ES-I3 (cell line): ENCODE results near the gene TBX4.

Experiments used
- H3K36me3 ChIP-seq: 2 replicates; pipeline ENCODE4 v1.6.1; 2013; ENCODE audit warnings: mild to moderate bottlenecking, low read length, control low read depth, moderate library complexity; ENCODE audit not compliant: insufficient read depth
- H3K4me1 ChIP-seq: 2 replicates; pipeline ENCODE4 v1.6.1; 2013; ENCODE audit warnings: mild to moderate bottlenecking, control low read depth, low read length; ENCODE audit not compliant: insufficient read depth
- H3K9ac ChIP-seq: 2 replicates; pipeline ENCODE4 v1.6.1; 2013; ENCODE audit warnings: low read depth, mild to moderate bottlenecking, low read length, moderate library complexity
- H3K9me3 ChIP-seq: 2 replicates; pipeline ENCODE4 v1.6.1; 2013; ENCODE audit warnings: mild to moderate bottlenecking, low read length, moderate library complexity; ENCODE audit not compliant: control insufficient read depth, insufficient read depth

Gene TBX4

GRCh38 chr17:61468263-61468907, 16.2 kb downstream of the TBX4 start:
- H3K4me1 ChIP-seq: peaks cover 8% of the 10 kb centered on the region; the same call in 1 of the 2 replicates
- no peaks in the 10 kb centered on the region for H3K36me3 ChIP-seq
- no peak overlapping the region for H3K9ac ChIP-seq
- no peaks in the 10 kb centered on the region for H3K9me3 ChIP-seq

DNA sequence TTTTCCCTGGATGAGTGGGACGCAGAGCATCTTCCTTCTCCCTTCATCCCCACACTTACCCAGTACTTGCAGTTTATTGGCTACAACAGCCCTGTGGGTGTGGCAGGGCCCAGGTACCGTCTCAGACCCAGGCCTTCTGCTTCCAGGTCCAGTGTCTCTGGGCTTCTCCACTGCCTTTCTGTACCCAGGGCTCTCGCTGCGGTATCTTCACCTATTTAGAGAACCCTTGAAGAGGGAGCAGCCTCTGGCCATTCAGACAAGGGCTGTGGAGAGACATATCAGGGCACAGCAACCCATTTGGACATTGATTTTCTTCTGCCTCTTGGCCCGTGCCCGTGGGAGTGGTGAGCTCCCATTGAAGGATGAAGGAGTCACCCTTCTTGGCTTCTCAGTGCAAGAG, 17.3 kb downstream of the TBX4 start:
- no peaks in the 10 kb centered on the region for H3K9me3 ChIP-seq
- no peaks in the 10 kb centered on the region for H3K36me3 ChIP-seq
- H3K9ac ChIP-seq: no peak overlapping the region
- peaks cover 8% of the 10 kb centered on the region; the same call in 1 of the 2 replicates for H3K4me1 ChIP-seq

DNA sequence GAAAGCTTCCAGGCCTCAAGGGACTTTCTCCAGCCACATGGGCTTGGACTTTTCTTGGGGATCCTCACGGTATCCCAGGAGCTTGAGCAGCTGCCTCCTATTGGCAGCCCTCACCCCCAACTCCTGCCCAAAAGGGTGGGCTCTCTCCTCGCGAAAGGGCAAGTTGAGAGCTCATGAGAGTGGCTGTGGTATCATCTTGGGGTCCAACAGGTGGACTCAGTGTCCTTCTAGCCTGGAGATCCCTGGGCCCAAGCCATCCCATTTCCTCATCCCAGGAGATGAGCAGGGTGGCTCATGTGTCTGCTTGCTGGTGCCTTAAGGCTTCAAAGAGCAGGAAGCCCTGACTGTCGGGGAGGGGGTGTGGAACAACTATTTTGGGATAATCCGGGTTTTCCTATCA, 17.7 kb downstream of the TBX4 start:
- no peaks in the 10 kb centered on the region for H3K9me3 ChIP-seq
- H3K36me3 ChIP-seq: no peaks in the 10 kb centered on the region
- no peak overlapping the region for H3K9ac ChIP-seq
- peaks cover 8% of the 10 kb centered on the region; the same call in 1 of the 2 replicates for H3K4me1 ChIP-seq

DNA sequence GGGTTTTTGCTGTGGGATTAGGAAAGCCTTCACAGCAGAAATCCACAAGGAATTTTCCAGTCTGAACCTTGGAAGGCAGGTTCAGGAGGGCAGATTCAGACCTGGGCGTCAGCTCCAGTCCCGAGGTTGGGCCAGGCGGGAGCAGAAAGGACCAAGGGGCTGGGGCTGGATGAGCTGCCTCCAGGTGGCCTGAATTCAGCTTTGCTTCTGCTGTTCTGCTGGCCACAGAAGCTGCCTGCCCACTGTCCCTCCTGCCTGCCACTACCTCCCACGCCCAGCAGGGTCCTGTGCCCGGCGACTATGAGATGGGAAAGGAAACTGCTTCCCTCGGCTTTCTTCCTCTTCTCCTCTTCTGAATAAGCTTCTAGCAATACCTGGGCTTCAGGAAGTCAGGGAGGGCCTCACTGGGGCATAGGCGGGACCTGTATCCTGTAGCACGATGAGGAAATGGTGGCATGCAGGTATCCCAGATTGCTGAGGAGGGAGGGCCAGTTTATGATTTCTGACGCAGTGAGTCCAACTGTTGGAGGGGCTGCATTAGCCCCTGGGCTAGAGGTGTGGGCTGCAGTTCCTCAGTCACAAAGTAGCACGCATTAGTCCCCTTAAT, 18.4 kb downstream of the TBX4 start:
- H3K9me3 ChIP-seq: no peaks in the 10 kb centered on the region
- peaks cover 8% of the 10 kb centered on the region; the same call in 1 of the 2 replicates for H3K4me1 ChIP-seq
- H3K9ac ChIP-seq: no peak overlapping the region
- no peaks in the 10 kb centered on the region for H3K36me3 ChIP-seq

DNA sequence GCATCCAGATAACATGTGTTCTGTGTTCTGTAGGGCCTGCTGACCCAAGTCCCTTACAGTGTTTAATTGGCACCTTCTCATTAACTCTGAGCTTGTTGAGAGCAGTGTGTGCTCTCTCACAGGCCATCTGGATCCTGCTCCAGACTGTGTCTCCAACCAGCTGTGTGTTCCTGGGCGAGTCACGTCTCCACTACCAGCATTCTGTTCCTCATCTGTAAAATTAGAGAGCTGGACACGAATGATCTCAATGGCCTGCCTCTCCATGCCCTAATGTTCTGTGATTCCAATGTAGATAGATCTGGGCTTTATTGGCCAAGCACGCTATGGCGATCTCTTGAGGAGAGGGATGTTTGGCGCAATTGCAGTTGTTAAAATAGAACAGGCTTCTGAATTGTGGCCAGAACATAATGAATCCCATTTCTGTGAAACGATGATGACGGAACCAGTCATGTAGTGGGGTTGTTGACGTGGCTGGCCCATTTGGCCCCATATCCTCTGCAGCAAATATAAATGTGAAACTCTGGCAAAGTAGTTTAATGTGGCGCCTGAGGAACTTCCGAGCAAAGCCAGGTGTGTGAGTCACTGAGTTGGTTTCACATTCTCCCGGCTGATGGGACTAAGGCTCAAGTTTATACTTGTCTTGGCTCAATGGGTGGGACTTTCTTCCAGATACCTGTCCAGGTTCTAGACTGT, 22.2 kb downstream of the TBX4 start:
- no peaks in the 10 kb centered on the region; the same call in 1 of the 2 replicates for H3K4me1 ChIP-seq
- H3K9me3 ChIP-seq: no peaks in the 10 kb centered on the region
- no peak overlapping the region for H3K9ac ChIP-seq

GRCh38 chr17:61474934-61475333, 22.7 kb downstream of the TBX4 start:
- Histone ChIP-seq H3K9me3 (no peaks in the 10 kb centered on the region), H3K4me1 (no peaks in the 10 kb centered on the region; the same call in 1 of the 2 replicates), H3K36me3 (no peaks in the 10 kb centered on the region), H3K9ac (no peak overlapping the region)

More for the DNA sequence above, 22.2 kb downstream of the TBX4 start:
- no peaks in the 10 kb centered on the region for H3K36me3 ChIP-seq

GRCh38 chr17:61475726-61476125, 23.5 kb downstream of the TBX4 start:
- Histone ChIP-seq H3K9me3 (no peaks in the 10 kb centered on the region), H3K4me1 (no peaks in the 10 kb centered on the region; the same call in 1 of the 2 replicates), H3K36me3 (no peaks in the 10 kb centered on the region), H3K9ac (no peak overlapping the region)

- no peaks in the 10 kb centered on the region; the same call in 1 of the 2 replicates for H3K4me1 ChIP-seq
- no peaks in the 10 kb centered on the region for H3K36me3 ChIP-seq
- H3K9ac ChIP-seq: no peak overlapping the region
- no peaks in the 10 kb centered on the region for H3K9me3 ChIP-seq
Measured at GRCh38 chr17:61476476-61477203, 24.4 kb downstream of the TBX4 start.

DNA sequence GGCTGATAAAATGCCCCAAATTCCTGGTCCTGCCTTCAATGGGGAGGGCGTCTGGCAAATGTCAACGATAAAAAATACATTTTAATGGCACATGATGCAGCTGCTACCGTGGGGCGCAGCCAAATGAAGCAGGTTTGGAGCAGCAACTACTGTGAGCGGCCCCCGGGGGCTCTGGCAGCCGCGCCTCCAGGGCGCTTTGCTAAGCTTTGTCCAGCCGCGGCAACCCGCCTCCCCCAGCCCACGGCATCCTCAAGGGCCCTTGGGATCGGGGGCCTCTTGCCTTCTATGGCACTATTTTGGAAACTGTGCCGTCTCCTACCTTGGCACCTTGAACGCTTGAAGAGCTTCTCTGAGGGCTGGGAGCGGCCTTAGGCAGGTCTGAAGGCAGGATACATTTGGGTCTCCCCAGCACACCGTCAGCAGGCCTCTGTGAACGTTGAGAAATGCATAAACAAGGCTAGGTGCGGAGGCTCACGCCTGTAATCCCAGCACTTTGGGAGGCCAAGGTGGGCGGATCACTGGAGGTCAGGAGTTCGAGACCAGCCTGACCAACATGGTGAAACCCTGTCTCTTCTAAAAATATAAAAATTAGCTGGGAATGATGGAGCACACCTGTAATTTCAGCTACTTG, 25.1 kb downstream of the TBX4 start:
- Histone ChIP-seq H3K9me3 (no peaks in the 10 kb centered on the region), H3K36me3 (no peaks in the 10 kb centered on the region), H3K9ac (no peak overlapping the region), H3K4me1 (no peaks in the 10 kb centered on the region; the same call in 1 of the 2 replicates)

DNA sequence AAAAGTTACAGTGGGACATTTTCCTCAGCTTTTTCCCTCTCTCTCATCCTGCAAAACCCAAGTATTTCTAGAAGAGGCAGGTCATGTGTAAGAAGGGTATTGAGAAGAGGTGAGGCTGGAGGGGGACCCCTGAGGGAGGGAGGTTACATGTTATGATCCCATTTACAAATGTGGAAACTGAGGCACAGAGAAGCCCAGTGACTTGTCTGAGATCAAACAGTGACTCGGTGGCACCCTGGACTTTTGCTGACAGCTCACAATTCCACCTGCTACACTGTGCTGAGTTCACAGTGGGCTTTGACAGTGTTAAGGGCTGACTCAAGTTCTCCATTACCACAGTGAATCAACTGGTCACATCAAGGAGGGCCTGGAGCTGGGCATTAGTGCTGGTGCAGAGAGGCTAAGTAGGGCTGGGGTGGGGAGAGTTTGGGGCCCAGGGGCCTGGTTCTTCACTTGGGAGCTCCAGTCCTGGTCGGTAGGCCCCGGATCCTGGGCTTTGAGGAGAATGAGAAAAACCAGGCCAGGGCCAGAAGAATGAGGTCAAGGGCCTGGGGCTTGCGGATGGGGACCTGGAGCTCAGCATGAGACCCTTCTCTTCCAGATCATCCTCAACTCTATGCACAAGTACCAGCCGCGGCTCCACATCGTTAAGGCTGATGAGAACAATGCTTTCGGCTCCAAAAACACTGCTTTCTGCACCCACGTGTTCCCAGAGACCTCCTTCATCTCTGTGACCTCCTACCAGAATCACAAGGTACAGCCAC, 26.0 kb downstream of the TBX4 start:
- Histone ChIP-seq H3K9ac (no peak overlapping the region), H3K9me3 (no peaks in the 10 kb centered on the region), H3K4me1 (no peaks in the 10 kb centered on the region; the same call in 1 of the 2 replicates), H3K36me3 (no peaks in the 10 kb centered on the region)

- Histone ChIP-seq H3K9ac (no peak overlapping the region), H3K4me1 (no peaks in the 10 kb centered on the region; the same call in 1 of the 2 replicates), H3K9me3 (no peaks in the 10 kb centered on the region), H3K36me3 (no peaks in the 10 kb centered on the region)
Measured at GRCh38 chr17:61478790-61479492, 26.7 kb downstream of the TBX4 start.

DNA sequence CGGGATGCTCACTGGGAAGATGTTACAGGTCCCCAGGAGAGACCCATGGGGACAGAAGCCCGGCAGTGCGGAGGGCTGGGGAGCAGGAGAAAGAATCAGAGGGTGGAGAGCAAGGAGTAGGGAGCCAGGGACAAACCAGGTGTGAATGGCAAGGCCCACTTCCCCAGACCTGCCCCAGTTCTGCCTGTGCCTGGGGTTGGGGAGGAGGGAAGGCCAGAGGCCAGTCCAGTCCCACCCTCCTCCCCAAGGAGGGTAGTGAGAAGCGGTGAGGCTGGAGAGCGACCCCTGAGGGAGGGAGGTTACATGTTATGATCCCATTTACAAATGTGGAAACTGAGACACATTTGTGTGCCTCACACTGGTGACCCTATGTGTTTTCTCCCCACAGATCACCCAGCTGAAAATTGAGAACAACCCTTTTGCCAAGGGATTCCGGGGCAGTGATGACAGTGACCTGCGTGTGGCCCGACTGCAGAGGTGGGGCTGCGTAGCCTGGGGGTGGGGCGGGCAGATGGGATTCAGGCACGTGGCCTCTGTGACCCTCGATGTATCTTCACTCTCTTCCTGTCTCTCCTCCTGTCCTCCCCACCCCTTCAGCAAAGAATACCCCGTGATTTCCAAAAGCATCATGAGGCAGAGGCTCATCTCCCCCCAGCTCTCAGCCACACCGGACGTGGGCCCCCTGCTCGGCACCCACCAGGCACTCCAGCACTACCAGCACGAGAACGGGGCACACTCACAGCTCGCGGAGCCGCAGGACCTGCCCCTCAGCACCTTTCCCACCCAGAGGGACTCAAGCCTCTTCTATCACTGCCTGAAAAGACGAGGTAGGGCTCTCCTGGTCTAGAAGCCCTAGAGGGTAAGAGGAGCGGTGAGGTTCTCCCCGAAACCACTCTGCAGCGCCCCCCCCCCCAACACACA, 27.5 kb downstream of the TBX4 start:
- Histone ChIP-seq H3K36me3 (no peaks in the 10 kb centered on the region), H3K4me1 (no peaks in the 10 kb centered on the region; the same call in 1 of the 2 replicates), H3K9me3 (no peaks in the 10 kb centered on the region), H3K9ac (no peak overlapping the region)
